ENCODE data around the gene DPYSL5. TPM values are rescaled to one million over a fixed set of nuclear protein-coding genes. Genes with fewer than 3 reads are reported as not detected.

The DPYSL5 gene
- total and polyA plus RNA-seq, 2 of the 8 experiments (the other 6 are each of a cell fraction or from before 2014, with no cell fraction given) = 11.9 to 16.4 TPM

DNA sequence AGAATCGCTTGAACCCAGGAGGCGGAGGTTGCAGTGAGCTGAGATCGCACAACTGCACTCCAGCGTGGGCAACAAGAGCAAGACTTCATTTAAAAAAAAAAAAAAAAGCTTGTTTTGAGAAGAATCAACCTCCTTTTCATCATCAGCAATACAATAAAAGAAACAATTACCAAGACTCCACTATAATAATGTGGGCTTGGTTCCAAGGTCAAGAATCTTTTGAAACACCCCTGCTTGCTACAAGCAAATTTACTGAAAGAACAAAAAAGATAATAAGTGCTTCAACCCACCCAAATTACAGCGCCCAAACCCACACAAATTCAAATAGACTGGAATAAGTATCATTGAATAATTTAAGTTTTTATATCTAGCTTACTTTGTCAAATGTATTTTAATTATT, 88.9 kb downstream of the DPYSL5 start (continued):
- no peak for TF ChIP-seq CHD7 (IDR thresholded peaks at IDR 0.05; ENCODE audit: insufficient replicate concordance, low read length)
- TF ChIP-seq PHF8 (conservative IDR thresholded peaks at IDR 0.05; ENCODE audit: low read depth, low read length) = no peak
- no peak for TF ChIP-seq POLR2A (IDR thresholded peaks at IDR 0.05; ENCODE audit: control extremely low read depth in 1 of 2, low read depth in 2 of 2, low read length in 2 of 2)
- TF ChIP-seq NRF1 (IDR thresholded peaks at IDR 0.05; ENCODE audit: low read depth, low read length) = no peak
- no peak for TF ChIP-seq POLR2AphosphoS5 (IDR thresholded peaks at IDR 0.05; ENCODE audit: low read depth, low read length)
- TF ChIP-seq SUZ12 (IDR thresholded peaks at IDR 0.05; ENCODE audit: low read length) = no peak
- no peak for TF ChIP-seq CTCF (IDR thresholded peaks at IDR 0.05; ENCODE audit: control extremely low read depth in 1 of 3, insufficient read depth in 1 of 3, low read depth in 1 of 3, low read length in 3 of 3)
- TF ChIP-seq GABPA (IDR thresholded peaks at IDR 0.05; ENCODE audit: borderline replicate concordance, insufficient read depth, low read length) = no peak
- TF ChIP-seq HDAC6 (IDR thresholded peaks at IDR 0.05; ENCODE audit: low read depth, low read length) = no peak
- TF ChIP-seq TAF7 (optimal IDR thresholded peaks at IDR 0.05; ENCODE audit: borderline replicate concordance, low read depth, low read length) = no peak
